CD14-positive monocyte (primary cell): ENCODE measurements around the gene PDAP1. TPM values are rescaled to one million over a fixed set of nuclear protein-coding genes. Genes with fewer than 3 reads are reported as not detected.
"Not testable (repeated sequence)": the region's sequence is repeated elsewhere in the genome, so short reads cannot be mapped to it uniquely, and the experiment has no call there.

Source experiments
- DNase-seq, 3 donors: peaks; one replicate each; pipeline ENCODE4 v3.0.0-alpha.2; 2011 to 2022
- H2AFZ ChIP-seq: 2 replicates; pipeline ENCODE4 v1.6.0; 2012; ENCODE audit warnings: mild to moderate bottlenecking, low read depth, low read length, inconsistent platforms; ENCODE audit not compliant: insufficient read depth, poor library complexity, severe bottlenecking
- H3K27ac ChIP-seq, 2 donors: 1 replicate in 1 of 2; 2 replicates in 1 of 2; pipeline ENCODE4 v1.5.1; 2012 to 2013; ENCODE audit warnings: low read length in 2 of 2, control low read depth in 1 of 2, inconsistent platforms in 1 of 2, low read depth in 1 of 2, mild to moderate bottlenecking in 1 of 2
- H3K27me3 ChIP-seq, 2 donors: one replicate each; pipeline versions ENCODE4 v1.6.0 to v1.6.1; 2011 to 2013; ENCODE audit warnings: low read length in 2 of 2; ENCODE audit not compliant: control insufficient read depth in 2 of 2, insufficient read depth in 2 of 2
- H3K36me3 ChIP-seq, 2 donors: replicated peaks in 1 of 2; 1 replicate in 1 of 2; 2 replicates in 1 of 2; pipeline versions ENCODE4 v1.5.1 to v1.6.1; 2012 to 2013; ENCODE audit warnings: low read length in 2 of 2, control low read depth in 1 of 2, inconsistent platforms in 1 of 2, mild to moderate bottlenecking in 1 of 2; ENCODE audit not compliant: insufficient read depth in 2 of 2, control insufficient read depth in 1 of 2
- H3K4me1 ChIP-seq, 2 donors: 1 replicate in 1 of 2; 2 replicates in 1 of 2; pipeline versions ENCODE4 v1.5.1 to v1.6.1; 2012 to 2013; ENCODE audit warnings: low read length in 2 of 2, control low read depth in 1 of 2, inconsistent platforms in 1 of 2, mild to moderate bottlenecking in 1 of 2, moderate library complexity in 1 of 2; ENCODE audit not compliant: insufficient read depth in 2 of 2, control insufficient read depth in 1 of 2
- H3K4me2 ChIP-seq: replicated peaks from 2 replicates; pipeline ENCODE3; 2012; ENCODE audit warnings: low read length, moderate library complexity, mild to moderate bottlenecking; ENCODE audit not compliant: poor library complexity, severe bottlenecking; ENCODE audit errors: extremely low read depth
- H3K4me3 ChIP-seq, 3 experiments: fragments of 200-600 bp in 1 of 3; sonication (generic) in 1 of 3; replicated peaks in 1 of 3; 1 replicate in 2 of 3; 2 replicates in 1 of 3; pipeline ENCODE4 v1.5.1; 2011 to 2013; ENCODE audit warnings: low read length in 3 of 3, mild to moderate bottlenecking in 3 of 3, control low read depth in 2 of 3, low read depth in 2 of 3, inconsistent platforms in 1 of 3, moderate library complexity in 1 of 3
- H3K79me2 ChIP-seq: 2 replicates; pipeline ENCODE4 v1.6.0; 2012; ENCODE audit warnings: mild to moderate bottlenecking, control low read depth, inconsistent platforms, low read length, moderate library complexity; ENCODE audit not compliant: insufficient read depth
- H3K9ac ChIP-seq: 2 replicates; pipeline ENCODE4 v1.6.0; 2017; ENCODE audit warnings: low read length, mild to moderate bottlenecking; ENCODE audit not compliant: insufficient read depth, poor library complexity, severe bottlenecking
- H3K9me3 ChIP-seq, 2 donors: replicated peaks in 1 of 2; 1 replicate in 1 of 2; 2 replicates in 1 of 2; pipeline versions ENCODE4 v1.5.1 to v1.6.1; 2012 to 2013; ENCODE audit warnings: low read length in 2 of 2, control low read depth in 1 of 2; ENCODE audit not compliant: control insufficient read depth in 1 of 2, insufficient read depth in 1 of 2
- H4K20me1 ChIP-seq: 2 replicates; pipeline ENCODE4 v1.6.0; 2012; ENCODE audit warnings: mild to moderate bottlenecking, low read length, control low read depth, moderate library complexity; ENCODE audit not compliant: insufficient read depth
- H3K27ac Mint-ChIP-seq, 7 donors: one replicate each; pipeline ENCODE4 v1.8.0; 2020; ENCODE audit warnings: mild to moderate bottlenecking in 7 of 7, mixed read lengths in 7 of 7, moderate library complexity in 6 of 7, inconsistent platforms in 2 of 7
- H3K27me3 Mint-ChIP-seq, 3 donors: one replicate each; pipeline ENCODE4 v1.8.0; 2021 to 2022; ENCODE audit warnings: low read depth in 3 of 3, mild to moderate bottlenecking in 3 of 3, mixed read lengths in 3 of 3, moderate library complexity in 3 of 3, inconsistent platforms in 1 of 3
- H3K36me3 Mint-ChIP-seq, 2 donors: one replicate each; pipeline ENCODE4 v1.8.0; 2020; ENCODE audit warnings: mixed read lengths in 2 of 2, inconsistent platforms in 1 of 2, mild to moderate bottlenecking in 1 of 2
- H3K4me1 Mint-ChIP-seq: one replicate; pipeline ENCODE4 v1.8.0; 2020; ENCODE audit warnings: mild to moderate bottlenecking, mixed read lengths
- H3K4me3 Mint-ChIP-seq, 2 donors: one replicate each; pipeline ENCODE4 v1.8.0; 2020; ENCODE audit warnings: mild to moderate bottlenecking in 2 of 2, mixed read lengths in 2 of 2, moderate library complexity in 1 of 2
- H3K9me3 Mint-ChIP-seq, 7 donors: one replicate each; pipeline ENCODE4 v1.8.0; 2020 to 2022; ENCODE audit warnings: mixed read lengths in 7 of 7, mild to moderate bottlenecking in 6 of 7, moderate library complexity in 6 of 7, inconsistent platforms in 2 of 7
- CTCF ChIP-seq: fragments of 200-600 bp; IDR thresholded peaks from one replicate; pipeline ENCODE4 v1.8.0; 2022; ENCODE audit warnings: antibody characterized with exemption, mild to moderate bottlenecking
- WGBS: methylation state at CpG from one replicate; pipeline ENCODE4 v1.1.5; 2013; ENCODE audit warnings: missing lambda C conversion rate; ENCODE audit not compliant: insufficient coverage; 5-methylcytosine and 5-hydroxymethylcytosine counted together
- intact Hi-C, 2 donors: fragments of 100-400 bp; cut with micrococcal nuclease; formaldehyde crosslinking; loops; one replicate each; pipeline versions ENCODE4 v1.15.0 to v1.15.1; 2023
- polyA plus RNA-seq, 3 donors: library from polyadenylated mRNA; depleted of rRNA in 1 of 3; unstranded in 2 of 3; stranded (reverse) in 1 of 3; fragments of 300-500 nt in 2 of 3; fragments of >200 nt in 1 of 3; fragmentation: Illumina TruSeq in 2 of 3; gene quantifications; 1 replicate in 2 of 3; 2 replicates in 1 of 3; pipeline ENCODE4 v1.2.3, GENCODE V29; 2012 to 2021

Gene PDAP1
- polyA plus RNA-seq, 3 donors = 9.8 to 43.3 (median 16.2) TPM

GRCh38 chr7:99433158-99433557, 24.8 kb upstream of the PDAP1 start:
- no peak for TF ChIP-seq CTCF
- Mint-ChIP-seq H3K9me3 (no peaks in the 10 kb centered on the region), H3K36me3 (peaks cover 51 to 61% of the 10 kb centered on the region in 2 donors), H3K27me3 (no peaks in the 10 kb centered on the region), H3K4me1 (peaks cover 11% of the 10 kb centered on the region), H3K27ac (peak overlapping the region in 1 of 7 donors; percentile 6), H3K4me3 (no peak overlapping the region)
- H3K4me2 ChIP-seq = no peak overlapping the region
- DNase-seq = no peak
- no peaks in the 10 kb centered on the region for H4K20me1 ChIP-seq
- H3K27ac ChIP-seq = no peak overlapping the region
- H3K79me2 ChIP-seq = peaks cover 8% of the 10 kb centered on the region
- no peaks in the 10 kb centered on the region for H3K9me3 ChIP-seq
- WGBS = no CpG with 5 or more reads among the region's 9 CpGs
- no peaks in the 10 kb centered on the region for H3K27me3 ChIP-seq
- no peak overlapping the region for H3K9ac ChIP-seq
- H3K4me1 ChIP-seq = peaks cover 7 to 10% of the 10 kb centered on the region in 2 donors
- intact Hi-C loops = no loop called here
- no peak overlapping the region for H2AFZ ChIP-seq
- no peak overlapping the region for H3K4me3 ChIP-seq
- peaks cover 59 to 66% of the 10 kb centered on the region in 2 donors for H3K36me3 ChIP-seq

- peaks cover 59 to 66% of the 10 kb centered on the region in 2 donors for H3K36me3 ChIP-seq
- H3K4me3 ChIP-seq, H2AFZ ChIP-seq, DNase-seq, H3K79me2 ChIP-seq, H3K4me1 ChIP-seq, H3K27me3 Mint-ChIP-seq, H3K9me3 ChIP-seq, H3K9ac ChIP-seq, H3K9me3 Mint-ChIP-seq, H3K27me3 ChIP-seq, H3K4me3 Mint-ChIP-seq, H4K20me1 ChIP-seq, intact Hi-C loops, H3K4me1 Mint-ChIP-seq, H3K27ac ChIP-seq, H3K4me2 ChIP-seq: not testable (repeated sequence)
- peaks cover 55 to 66% of the 10 kb centered on the region in 2 donors for H3K36me3 Mint-ChIP-seq
- H3K27ac Mint-ChIP-seq = peak overlapping the region in 1 of 7 donors; percentile 32
- WGBS = 95% methylated on average over 7 of the region's 13 CpGs
Observed at GRCh38 chr7:99431756-99432540, 23.6 kb upstream of the PDAP1 start.
